Colonic mucosa (tissue), 4 donors: Measurements from ENCODE around the gene IL11. TPM values are rescaled to one million over a fixed set of nuclear protein-coding genes. Genes with fewer than 3 reads are reported as not detected.
"Not testable (repeated sequence)": the region's sequence is repeated elsewhere in the genome, so short reads cannot be mapped to it uniquely, and the experiment has no call there.

Experiments used
- DNase-seq: peaks from one replicate; pipeline ENCODE4 v3.0.0-alpha.2; 2020
- H3K27ac ChIP-seq: fragments of 200-600 bp; one replicate; pipeline ENCODE4 v1.8.0; 2021
- H3K27me3 ChIP-seq: fragments of 200-600 bp; one replicate; pipeline ENCODE4 v1.8.0; 2021
- H3K36me3 ChIP-seq: fragments of 200-600 bp; one replicate; pipeline ENCODE4 v1.8.0; 2021
- H3K4me1 ChIP-seq: fragments of 200-600 bp; one replicate; pipeline ENCODE4 v1.8.0; 2021; ENCODE audit warnings: mild to moderate bottlenecking
- H3K4me3 ChIP-seq: fragments of 200-600 bp; one replicate; pipeline ENCODE4 v1.8.0; 2021
- H3K9ac ChIP-seq, 2 donors: one replicate each; pipeline ENCODE4 v1.7.0; 2013; ENCODE audit warnings: control low read depth in 2 of 2, low read depth in 2 of 2, low read length in 2 of 2
- H3K9me3 ChIP-seq: fragments of 200-600 bp; one replicate; pipeline ENCODE4 v1.8.0; 2021
- CTCF ChIP-seq: fragments of 200-600 bp; IDR thresholded peaks from one replicate; pipeline ENCODE4 v1.8.0; 2022; ENCODE audit warnings: antibody characterized with exemption, mild to moderate bottlenecking
- intact Hi-C: fragments of 100-400 bp; cut with DNase I; formaldehyde crosslinking; loops from one replicate; pipeline ENCODE4 v1.14.1; 2022
- total RNA-seq, 2 donors: library from RNA; stranded (reverse); fragmentation: NEBNext Ultra II Directional in 1 of 2; extraction: Animal tissue kit (Norgen Biotek cat#: 25700) in 1 of 2; gene quantifications; one replicate each; pipeline ENCODE4 v1.2.1, GENCODE V29; 2021
- donor health status: healthy.
- donor health status: DM: no; HTN: no; CAD: no.
- donor health status: DM: no; HTN: no; CAD: no.

The IL11 gene
- total RNA-seq, 2 donors from 2014 or later = 0.64 TPM; not detected in 1

GRCh38 chr19:55408533-55408872, 38.2 kb upstream of the IL11 start:
- Histone ChIP-seq H3K9ac (peak overlapping the region in 1 of 2 donors; percentile 81), H3K4me3 (peak overlapping the region; percentile 97), H3K4me1 (peaks cover 6% of the 10 kb centered on the region), H3K27ac (peak overlapping the region; percentile 92), H3K9me3 (no peaks in the 10 kb centered on the region), H3K27me3 (no peaks in the 10 kb centered on the region), H3K36me3 (no peaks in the 10 kb centered on the region)
- intact Hi-C loops = no loop called here
- TF ChIP-seq CTCF = no peak
- no peak for DNase-seq

- Histone ChIP-seq H3K27me3 (no peaks in the 10 kb centered on the region), H3K36me3 (peaks cover 3% of the 10 kb centered on the region), H3K4me1 (peaks cover 6% of the 10 kb centered on the region), H3K4me3 (peak overlapping the region; percentile 97), H3K9ac (peak overlapping the region; percentile 81 to 97), H3K9me3 (no peaks in the 10 kb centered on the region), H3K27ac (peak overlapping the region; percentile 92)
- intact Hi-C loops = no loop called here
- peak; percentile 98 for DNase-seq
- TF ChIP-seq CTCF = no peak
Measured at GRCh38 chr19:55407800-55408532, 37.7 kb upstream of the IL11 start.

DNA sequence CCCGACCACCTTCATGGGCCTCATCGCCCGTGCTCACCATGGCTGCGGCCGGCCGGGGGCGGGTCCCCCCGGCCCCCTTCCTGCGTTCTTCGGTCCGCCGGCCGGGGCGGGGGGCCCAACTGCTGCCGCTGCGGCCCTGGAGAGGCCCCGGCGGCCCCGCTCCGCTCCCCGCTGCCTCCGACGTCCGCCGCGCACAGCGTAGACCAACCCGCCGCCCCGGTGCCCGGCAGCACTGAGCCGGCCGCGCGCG, 37.2 kb upstream of the IL11 start, which contains the start of gene UBE2S:
UBE2S (minus strand) TSS at position 239 of the 250 bp plus-strand sequence; CDS start at position 40, 199 bp downstream.
- H3K27ac ChIP-seq = peak within 1 kb of the TSS; percentile 92
- DNase-seq, H3K27me3 ChIP-seq, H3K9me3 ChIP-seq, intact Hi-C loops, H3K4me1 ChIP-seq, H3K36me3 ChIP-seq: not testable (repeated sequence)
- H3K9ac ChIP-seq = peak within 1 kb of the TSS; percentile 81 to 97
- peak within 1 kb of the TSS; percentile 97 for H3K4me3 ChIP-seq

DNA sequence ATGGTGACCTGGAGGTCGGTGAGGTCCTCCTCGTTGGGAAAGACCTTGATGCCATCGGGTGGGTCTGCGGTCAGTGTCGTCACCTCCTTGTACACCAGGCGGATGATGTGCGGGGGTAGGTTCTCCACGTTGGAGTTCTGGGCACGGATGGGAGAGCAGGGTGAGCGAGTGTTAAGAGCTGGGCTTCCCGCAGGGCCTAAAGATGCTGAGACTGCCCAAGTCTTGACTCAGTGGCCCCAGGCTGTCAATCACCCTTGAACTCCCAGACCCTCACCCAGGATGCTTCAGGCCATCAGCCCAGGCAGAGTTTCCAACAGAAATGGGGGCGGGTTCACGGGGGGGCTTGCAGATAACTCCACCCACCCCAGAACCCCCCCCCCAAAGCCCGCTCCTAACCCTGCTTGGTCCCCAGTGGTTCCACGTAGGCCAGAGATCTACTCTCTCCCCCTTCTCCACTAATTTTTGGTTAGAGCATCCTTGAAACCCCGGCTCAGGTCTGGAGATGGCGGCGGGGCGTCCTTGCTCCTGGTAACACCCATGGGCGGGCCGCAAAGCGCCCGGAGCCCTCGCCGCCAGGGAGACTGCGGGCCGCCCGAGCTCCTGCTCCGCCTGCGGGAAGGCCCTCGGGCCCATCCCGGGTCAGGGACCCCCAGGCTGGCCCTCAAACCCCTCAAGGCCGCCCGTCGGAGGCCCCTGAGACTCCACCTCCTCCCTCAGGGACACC, 36.7 kb upstream of the IL11 start:
- peaks cover 12% of the 10 kb centered on the region for H3K36me3 ChIP-seq
- peaks cover 6% of the 10 kb centered on the region for H3K4me1 ChIP-seq
- peak overlapping the region; percentile 97 for H3K4me3 ChIP-seq
- peak overlapping the region; percentile 81 to 97 for H3K9ac ChIP-seq
- intact Hi-C loops = no loop called here
- no peaks in the 10 kb centered on the region for H3K27me3 ChIP-seq
- no peaks in the 10 kb centered on the region for H3K9me3 ChIP-seq
- peak overlapping the region; percentile 92 for H3K27ac ChIP-seq
- no peak for TF ChIP-seq CTCF
- DNase-seq = no peak

GRCh38 chr19:55406091-55406825, 36.0 kb upstream of the IL11 start:
- Histone ChIP-seq H3K27ac (no peak overlapping the region), H3K36me3 (peaks cover 16% of the 10 kb centered on the region), H3K4me1 (peaks cover 6% of the 10 kb centered on the region), H3K27me3 (no peaks in the 10 kb centered on the region), H3K9me3 (no peaks in the 10 kb centered on the region), H3K9ac (peak overlapping the region; percentile 44 to 81), H3K4me3 (peak overlapping the region; percentile 97)
- no peak for TF ChIP-seq CTCF
- intact Hi-C loops = no loop called here
- DNase-seq = no peak
